Measurements from ENCODE around the gene SLC3A2. TPM values are rescaled to one million over a fixed set of nuclear protein-coding genes. Genes with fewer than 3 reads are reported as not detected.

Gene SLC3A2
- total RNA-seq, 3 donors from 2014 or later: 147 to 214 (median 171) TPM

- DNase-seq (ENCODE audit: low spot score in 2 of 2): no peak
- H3K27me3 ChIP-seq: no peaks in the 10 kb centered on the region
- TF ChIP-seq CTCF (IDR thresholded peaks at IDR 0.05) (no peak), POLR2AphosphoS5 (IDR thresholded peaks at IDR 0.05) (no peak), POLR2A (IDR thresholded peaks at IDR 0.05) (no peak)
- no peaks in the 10 kb centered on the region for H3K36me3 ChIP-seq
- intact Hi-C loops (cut with DNase I; ENCODE audit: low total_unique reads): no loop called here
- H3K27ac ChIP-seq: peak overlapping the region; percentile 13 to 80
- H3K4me1 ChIP-seq: peaks cover 0 to 14% of the 10 kb centered on the region in 2 donors
- H3K4me3 ChIP-seq: peak overlapping the region in 2 of 3 donors; percentile 84 to 92
- no peaks in the 10 kb centered on the region for H3K9me3 ChIP-seq
These were observed 27.3 kb upstream of the SLC3A2 start for GRCh38 chr11:62853279-62853965.

DNA sequence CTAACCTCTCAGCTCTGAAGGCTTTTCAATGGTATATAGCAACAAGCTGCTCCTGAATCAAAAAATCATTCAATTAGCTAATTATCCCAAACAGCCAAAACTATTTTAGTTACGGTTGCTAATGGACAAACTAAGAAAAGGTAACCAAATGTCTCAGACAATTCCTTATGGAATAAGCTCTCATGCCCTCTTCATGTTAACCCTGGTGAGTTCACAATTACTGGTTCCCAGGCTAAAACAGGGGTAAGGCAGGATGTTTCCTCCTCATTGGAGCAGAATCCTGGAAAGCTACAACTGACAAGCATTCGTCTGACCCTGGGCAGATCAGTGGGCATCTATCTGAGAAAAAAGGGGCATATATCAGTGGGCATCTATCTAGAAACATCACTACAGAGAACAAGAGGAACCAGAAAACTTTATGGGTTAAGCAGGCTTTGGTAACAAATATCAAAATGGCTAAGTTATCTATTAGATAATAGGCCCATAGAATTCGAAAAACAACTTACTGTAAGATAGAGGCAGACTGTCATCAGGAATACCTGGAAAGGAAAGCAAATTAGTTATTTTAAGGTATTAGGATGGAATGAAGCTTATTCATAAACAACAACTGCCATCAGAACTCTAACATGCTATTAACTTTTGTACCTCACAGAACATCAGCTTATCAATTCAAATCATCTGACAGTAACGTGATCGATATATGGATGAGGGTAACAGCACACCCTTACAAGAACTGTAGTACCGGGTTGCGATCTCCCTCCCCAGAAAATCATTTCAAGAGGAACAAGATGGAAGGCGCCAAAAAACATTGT, 26.5 kb upstream of the SLC3A2 start:
- peak overlapping the region; percentile 13 to 80 for H3K27ac ChIP-seq
- H3K4me1 ChIP-seq: peaks cover 0 to 14% of the 10 kb centered on the region in 2 donors
- TF ChIP-seq POLR2A (IDR thresholded peaks at IDR 0.05) (no peak), CTCF (IDR thresholded peaks at IDR 0.05) (no peak), POLR2AphosphoS5 (IDR thresholded peaks at IDR 0.05) (no peak)
- no peak for DNase-seq (ENCODE audit: low spot score in 2 of 2)
- H3K9me3 ChIP-seq: no peaks in the 10 kb centered on the region
- no peaks in the 10 kb centered on the region for H3K27me3 ChIP-seq
- H3K36me3 ChIP-seq: no peaks in the 10 kb centered on the region
- intact Hi-C loops (cut with DNase I; ENCODE audit: low total_unique reads): no loop called here
- H3K4me3 ChIP-seq: peak overlapping the region; percentile 76 to 92 (median 84)

- intact Hi-C loops (cut with DNase I; ENCODE audit: low total_unique reads): no loop called here
- H3K27ac ChIP-seq: peak overlapping the region; percentile 73 to 80
- peaks cover 0 to 14% of the 10 kb centered on the region in 2 donors for H3K4me1 ChIP-seq
- TF ChIP-seq POLR2A (IDR thresholded peaks at IDR 0.05): no peak
- TF ChIP-seq CTCF (IDR thresholded peaks at IDR 0.05): no peak
- TF ChIP-seq POLR2AphosphoS5 (IDR thresholded peaks at IDR 0.05): no peak
- DNase-seq (ENCODE audit: low spot score in 2 of 2): no peak
- peak overlapping the region; percentile 76 to 92 (median 84) for H3K4me3 ChIP-seq
- no peaks in the 10 kb centered on the region for H3K27me3 ChIP-seq
- no peaks in the 10 kb centered on the region for H3K36me3 ChIP-seq
- H3K9me3 ChIP-seq: no peaks in the 10 kb centered on the region
These were observed 25.7 kb upstream of the SLC3A2 start for GRCh38 chr11:62854825-62855570.

DNA sequence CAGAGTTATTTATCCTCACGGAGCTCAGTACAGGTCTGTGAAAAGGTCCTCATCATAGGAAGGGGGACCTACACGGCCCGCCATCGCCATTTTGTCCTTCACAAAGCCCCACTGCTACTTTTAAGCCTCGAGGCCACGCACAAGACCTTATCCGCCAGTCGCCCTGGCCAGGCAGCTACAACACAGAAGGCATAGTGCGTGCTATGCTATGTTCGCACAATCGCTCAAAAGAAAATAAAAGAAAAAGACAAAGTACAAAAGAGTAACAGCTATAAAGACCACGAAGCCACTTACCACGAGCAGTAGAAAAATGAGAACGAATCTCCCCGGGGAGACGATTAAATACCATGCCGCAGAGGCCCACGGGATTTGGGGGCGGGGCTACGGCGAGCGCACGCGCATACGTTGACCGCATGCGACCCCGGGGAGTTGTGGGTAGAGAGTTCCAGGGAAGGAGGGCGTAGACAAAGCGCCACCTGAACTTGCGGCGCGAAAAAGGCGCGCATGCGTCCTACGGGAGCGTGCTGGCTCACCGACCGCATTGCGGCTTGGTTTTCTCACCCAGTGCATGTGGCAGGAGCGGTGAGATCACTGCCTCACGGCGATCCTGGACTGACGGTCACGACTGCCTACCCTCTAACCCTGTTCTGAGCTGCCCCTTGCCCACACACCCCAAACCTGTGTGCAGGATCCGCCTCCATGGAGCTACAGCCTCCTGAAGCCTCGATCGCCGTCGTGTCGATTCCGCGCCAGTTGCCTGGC, 24.9 kb upstream of the SLC3A2 start:
- intact Hi-C loops (cut with DNase I; ENCODE audit: low total_unique reads): no loop called here
- Histone ChIP-seq H3K9me3 (no peaks in the 10 kb centered on the region), H3K36me3 (no peaks in the 10 kb centered on the region), H3K4me1 (peaks cover 0 to 14% of the 10 kb centered on the region in 2 donors), H3K4me3 (peak overlapping the region; percentile 76 to 92 (median 84)), H3K27ac (peak overlapping the region; percentile 74 to 80), H3K27me3 (no peaks in the 10 kb centered on the region)
- TF ChIP-seq CTCF (IDR thresholded peaks at IDR 0.05) (no peak), POLR2AphosphoS5 (IDR thresholded peaks at IDR 0.05) (peak; percentile 95 to 99 (median 97)), POLR2A (IDR thresholded peaks at IDR 0.05) (peak; percentile 97)
- peak; percentile 95 to 97 for DNase-seq (ENCODE audit: low spot score in 2 of 2)

All from breast epithelium (tissue), 4 donors.